NCI-H82 (cell line): Measurements from ENCODE around the gene STARD5.
"Not testable (repeated sequence)": the region's sequence is repeated elsewhere in the genome, so short reads cannot be mapped to it uniquely, and the experiment has no call there.

Experiments
- DNase-seq: peaks from one replicate; lab custom pipeline; 2025; lab: John Stamatoyannopoulos, UW

Gene STARD5

DNA sequence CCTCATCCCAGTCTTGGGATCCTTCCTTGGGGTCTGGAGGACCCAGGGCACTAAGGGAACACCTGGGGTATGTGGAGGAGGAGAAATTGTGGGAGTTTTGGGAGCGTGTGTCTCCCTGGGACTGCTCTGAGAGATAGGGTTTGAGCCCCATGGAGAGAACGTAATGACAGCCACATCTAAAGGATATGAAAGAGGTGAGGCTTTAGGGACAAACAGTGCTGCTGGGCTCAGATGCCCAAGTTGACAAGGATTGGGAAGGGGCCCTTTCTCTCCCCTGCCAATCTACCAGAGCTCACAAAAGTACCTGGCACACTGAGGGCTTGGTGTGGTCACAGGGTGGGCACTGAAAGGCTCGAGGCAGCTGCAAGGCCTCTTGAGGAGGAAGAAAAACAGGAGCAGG is 13.3 kb upstream of the STARD5 start:
- DNase-seq, result no peak

DNA sequence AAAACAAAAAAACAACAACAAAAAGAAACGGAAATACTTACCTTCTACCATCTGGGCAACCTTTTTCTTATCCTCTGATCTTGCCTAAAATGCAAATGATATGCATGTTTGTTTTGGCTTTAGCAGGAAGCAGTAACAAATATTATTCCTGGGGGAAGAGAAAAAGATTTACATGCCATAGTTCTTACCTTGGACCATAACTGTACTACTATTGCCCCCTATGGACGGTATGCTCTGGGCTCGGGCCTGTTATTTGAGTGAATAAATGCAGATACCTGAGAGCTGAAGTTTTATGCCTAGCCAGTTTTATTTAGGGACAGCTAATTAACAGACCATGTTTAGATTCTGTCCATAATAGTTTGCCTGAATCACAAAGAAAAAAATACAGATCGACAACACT is 12.6 kb upstream of the STARD5 start:
- no peak for DNase-seq

- no peak for DNase-seq
Observed at GRCh38 chr15:81335631-81336030, 11.7 kb upstream of the STARD5 start.

- DNase-seq, result no peak
Observed at GRCh38 chr15:81334768-81335435, 11.0 kb upstream of the STARD5 start.

DNA sequence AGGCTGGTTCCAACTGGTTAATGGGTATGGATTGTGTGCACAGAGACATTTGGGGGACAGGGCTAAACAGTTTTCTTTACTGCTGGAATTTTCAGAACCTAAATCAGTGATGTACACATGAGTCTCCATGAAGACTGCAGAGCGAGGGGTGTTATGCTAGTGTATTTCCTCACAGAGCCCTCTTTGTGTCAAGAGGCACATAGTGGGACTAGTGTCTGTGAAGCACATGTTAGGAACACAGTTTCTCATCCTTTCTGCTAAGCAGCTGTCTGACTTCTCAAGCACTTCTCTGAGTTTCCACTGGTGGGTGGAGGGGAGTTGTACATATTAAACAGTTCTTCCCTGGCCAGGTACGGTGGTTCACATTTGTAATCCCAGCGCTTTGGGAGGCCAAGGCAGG is 9.4 kb upstream of the STARD5 start:
- no peak for DNase-seq

DNA sequence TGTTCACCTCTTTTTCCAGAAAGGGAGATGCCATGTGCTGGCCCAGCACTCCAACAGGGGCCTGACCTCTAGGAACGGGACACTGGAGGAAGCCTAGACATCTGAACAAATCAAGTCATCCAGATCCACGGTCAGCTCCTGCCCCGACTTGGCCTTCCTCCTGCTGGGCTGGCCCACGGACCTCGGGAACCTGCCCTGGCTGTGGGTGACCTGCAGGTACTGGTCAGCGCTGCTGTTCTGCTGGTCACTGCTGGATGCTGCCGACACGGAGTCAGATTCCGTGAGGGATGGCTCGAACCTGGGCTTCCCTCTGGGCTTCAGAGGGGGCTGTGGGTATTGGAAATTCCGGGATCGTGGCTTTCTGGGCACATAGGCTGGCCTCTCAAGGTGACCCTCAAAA is 8.4 kb upstream of the STARD5 start:
- DNase-seq, result no peak

DNA sequence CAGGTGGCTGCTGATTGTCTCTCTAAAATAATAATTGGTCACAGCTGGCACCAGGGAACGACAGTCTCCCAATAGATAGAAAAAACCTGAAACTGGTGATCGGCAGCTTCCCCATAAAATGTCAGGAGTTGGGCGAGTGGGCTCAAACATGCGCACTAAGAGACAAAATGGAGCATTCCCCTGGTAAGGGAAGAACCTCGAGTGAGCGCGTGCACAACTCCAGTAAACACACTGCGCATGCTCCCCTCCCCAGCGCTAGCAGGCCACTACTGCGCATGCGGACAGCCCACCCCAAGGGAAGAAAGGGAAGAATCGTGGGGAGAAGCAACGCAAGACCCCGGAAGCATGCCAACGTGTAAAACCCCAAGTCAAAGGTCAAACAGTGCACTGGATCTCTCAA is 7.7 kb upstream of the STARD5 start:
- DNase-seq, result no peak

GRCh38 chr15:81331141-81331540 is 7.2 kb upstream of the STARD5 start:
- DNase-seq, result not testable (repeated sequence)

DNA sequence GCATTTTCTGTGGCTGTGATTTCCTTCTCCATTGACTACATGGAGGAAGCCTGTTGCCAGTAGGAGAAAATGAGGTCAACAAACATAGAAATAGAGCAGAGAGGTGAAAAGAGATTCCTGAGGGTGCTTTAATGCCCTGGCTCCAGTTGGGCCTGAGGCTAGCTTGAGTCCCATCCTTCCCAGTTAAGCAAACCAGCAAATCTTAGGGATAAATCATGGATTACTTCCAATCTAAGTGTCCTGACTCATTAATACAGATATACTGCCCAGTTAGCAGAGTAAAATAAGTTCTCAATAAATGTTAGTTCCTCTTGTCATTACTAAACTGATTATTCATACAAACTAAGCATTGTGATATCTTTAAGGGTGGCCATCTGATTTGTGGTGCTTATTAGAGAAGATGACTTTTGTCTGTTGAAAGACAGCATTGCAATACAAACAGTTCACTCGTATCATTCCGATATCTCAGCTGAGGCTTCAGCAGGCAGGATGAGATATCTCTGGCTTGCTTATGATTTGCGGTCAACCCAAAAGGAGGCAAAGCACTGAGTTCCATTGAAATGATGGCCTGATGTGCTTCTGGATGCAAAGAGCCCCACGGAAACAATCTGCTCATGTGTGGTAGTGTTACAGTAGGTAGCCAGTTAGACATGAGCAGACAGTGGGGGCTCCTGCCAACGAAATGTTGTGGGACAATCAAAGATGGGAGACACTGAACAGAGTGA is 6.6 kb upstream of the STARD5 start:
- DNase-seq, result no peak

GRCh38 chr15:81329446-81329845 is 5.5 kb upstream of the STARD5 start:
- DNase-seq, result no peak

DNA sequence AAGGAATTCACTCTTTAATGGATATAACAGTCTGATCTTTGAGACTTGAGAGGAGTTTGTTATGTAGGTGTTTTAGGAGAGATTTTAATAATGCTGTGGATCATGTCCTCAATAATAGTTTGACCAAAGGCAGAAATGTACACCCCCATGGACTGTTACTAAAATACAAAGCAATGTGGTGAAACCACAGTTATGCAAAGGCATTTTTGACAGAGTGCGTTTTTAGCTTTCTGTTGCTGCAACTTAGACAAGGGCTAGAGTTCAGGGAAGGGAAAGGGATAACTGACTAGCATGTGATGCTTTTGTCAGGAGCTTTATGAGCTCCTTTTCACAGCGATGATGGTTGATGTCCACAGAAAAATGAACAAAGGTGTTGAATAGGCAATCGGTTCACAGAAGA is 3.6 kb upstream of the STARD5 start:
- no peak for DNase-seq

- no peak for DNase-seq
Observed at GRCh38 chr15:81326466-81327212, 2.7 kb upstream of the STARD5 start.

DNA sequence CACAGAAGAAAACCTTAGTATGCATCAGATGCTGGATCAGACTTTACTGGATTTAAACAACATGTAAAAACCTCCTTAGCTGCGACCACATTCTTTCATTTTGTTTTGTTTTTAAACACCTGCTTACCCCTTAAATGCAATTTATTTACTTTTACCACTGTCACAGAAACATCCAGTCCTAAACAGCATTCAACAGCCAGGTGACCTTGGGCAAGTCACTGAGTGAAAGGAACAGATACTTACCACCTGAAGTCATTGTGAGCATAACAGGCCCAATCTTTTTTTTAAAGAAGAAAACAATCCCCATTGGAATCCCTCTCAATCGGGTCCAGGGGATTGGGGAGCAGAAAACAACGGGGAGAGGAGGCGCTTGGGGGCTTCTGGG is 390 bp downstream of the STARD5 start:
- DNase-seq, result no peak

GRCh38 chr15:81322676-81323253 is 1.2 kb downstream of the STARD5 start:
- DNase-seq, result no peak

GRCh38 chr15:81321667-81322066 is 2.3 kb downstream of the STARD5 start:
- no peak for DNase-seq

- DNase-seq, result no peak
Observed at GRCh38 chr15:81317642-81318017, 6.3 kb downstream of the STARD5 start.

DNA sequence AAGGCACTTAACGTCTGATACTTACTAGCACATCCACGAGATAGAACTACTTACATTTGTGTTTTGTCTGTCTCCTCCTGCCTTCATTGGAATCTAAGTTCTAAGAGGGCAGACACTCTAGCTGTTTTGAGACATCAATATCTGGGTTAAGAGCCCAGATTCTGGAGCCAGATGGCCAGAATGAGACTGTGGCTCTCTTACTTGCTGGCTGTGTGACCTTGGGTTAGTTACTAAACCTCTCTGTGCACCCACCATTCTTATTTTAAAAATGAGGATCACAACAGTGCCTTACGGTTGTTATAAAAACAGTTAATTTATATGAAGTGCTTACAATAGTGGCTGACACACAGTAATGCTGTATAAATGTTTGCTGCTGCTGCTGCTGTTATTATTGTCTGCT is 7.7 kb downstream of the STARD5 start:
- DNase-seq, result no peak

GRCh38 chr15:81315452-81316175 is 8.3 kb downstream of the STARD5 start:
- no peak for DNase-seq

- no peak for DNase-seq
Observed at GRCh38 chr15:81314378-81314777, 9.6 kb downstream of the STARD5 start.

GRCh38 chr15:81313686-81314085 is 10.3 kb downstream of the STARD5 start:
- no peak for DNase-seq

DNA sequence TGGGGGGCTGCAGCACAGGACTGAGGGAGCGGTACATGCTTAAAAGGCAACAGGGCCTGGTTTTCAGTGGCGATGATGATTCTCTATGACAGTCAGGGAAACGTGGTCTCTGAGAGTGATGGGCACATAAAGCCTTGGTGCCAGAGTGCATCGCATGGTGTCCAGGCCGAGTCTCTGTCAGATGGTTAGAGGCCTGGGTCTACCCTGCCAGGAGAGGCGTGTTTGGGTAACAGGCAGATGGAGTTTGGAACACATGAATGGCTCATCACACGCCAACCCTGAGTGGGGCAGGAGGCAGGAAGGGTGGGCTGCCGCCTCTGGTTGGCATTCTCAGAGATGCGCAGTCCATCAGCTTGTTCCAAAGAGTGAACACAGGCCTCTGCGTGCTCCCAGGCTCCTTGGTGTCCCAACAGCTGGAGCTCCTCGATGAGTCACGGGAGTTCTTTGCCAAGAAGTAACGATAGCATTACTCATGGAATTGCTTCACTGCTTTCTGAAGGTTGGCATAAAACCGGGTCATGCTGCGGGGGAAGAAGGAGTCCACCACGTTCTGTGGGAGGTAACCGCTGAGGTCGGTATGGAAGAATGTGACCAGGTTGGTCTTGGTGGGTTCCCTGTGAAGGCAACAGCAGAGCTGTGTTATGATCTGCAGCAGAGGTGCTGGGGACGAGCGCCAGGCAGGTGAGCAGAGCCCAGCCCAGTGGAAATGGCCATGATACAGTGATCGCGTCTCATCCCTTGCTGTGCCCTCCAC is 11.0 kb downstream of the STARD5 start:
- no peak for DNase-seq
